Medulla oblongata (tissue), 1 donor: ENCODE results near the gene TMUB2.

Experiments used
- DNase-seq: peaks from one replicate; pipeline ENCODE4 v3.0.0-alpha.2; 2015; ENCODE audit errors: extremely low spot score

Gene TMUB2

GRCh38 chr17:44176671-44177501 lies 9.9 kb upstream of the TMUB2 start:
- no peak for DNase-seq

GRCh38 chr17:44177640-44178039 lies 9.1 kb upstream of the TMUB2 start:
- DNase-seq, result no peak

GRCh38 chr17:44178133-44178532 lies 8.6 kb upstream of the TMUB2 start:
- no peak for DNase-seq

- DNase-seq, result no peak
These were observed 3.7 kb upstream of the TMUB2 start for GRCh38 chr17:44183024-44183423.

- DNase-seq, result no peak
These were observed 2.5 kb upstream of the TMUB2 start for GRCh38 chr17:44184212-44184810.

- no peak for DNase-seq
These were observed 543 bp downstream of the TMUB2 start for GRCh38 chr17:44187131-44187899.

GRCh38 chr17:44188576-44189403 lies 2.0 kb downstream of the TMUB2 start:
- DNase-seq, result no peak

GRCh38 chr17:44190481-44190880 lies 3.7 kb downstream of the TMUB2 start:
- DNase-seq, result no peak

GRCh38 chr17:44191369-44191768 lies 4.6 kb downstream of the TMUB2 start:
- no peak for DNase-seq

- DNase-seq, result no peak
These were observed 5.2 kb downstream of the TMUB2 start for GRCh38 chr17:44191941-44192496.

- no peak for DNase-seq
These were observed 6.0 kb downstream of the TMUB2 start for GRCh38 chr17:44192750-44193149.

- DNase-seq, result no peak
These were observed 6.7 kb downstream of the TMUB2 start for GRCh38 chr17:44193326-44194084.

- no peak for DNase-seq
These were observed 10.3 kb downstream of the TMUB2 start for GRCh38 chr17:44197107-44197506.

- peak; percentile 44 for DNase-seq
These were observed 11.4 kb downstream of the TMUB2 start for GRCh38 chr17:44197980-44198720.

GRCh38 chr17:44198721-44199552 lies 12.2 kb downstream of the TMUB2 start:
- peak; percentile 51 for DNase-seq

- DNase-seq, result peak; percentile 97
These were observed 13.0 kb downstream of the TMUB2 start, which contains the start of gene ATXN7L3 for GRCh38 chr17:44199553-44200477. TSS of gene ATXN7L3 (minus strand) at chr17:44199884. CDS start at chr17:44198070, 1,814 bp downstream.

- DNase-seq, result no peak
These were observed 13.8 kb downstream of the TMUB2 start for GRCh38 chr17:44200478-44201155.
